IMR-90 (cell line): Measurements from ENCODE around the gene NDUFAB1. TPM values are rescaled to one million over a fixed set of nuclear protein-coding genes. Genes with fewer than 3 reads are reported as not detected.
A peak's percentile ranks its signal among the peaks of the same experiment; 100 is the strongest.
"Not testable (repeated sequence)": the region's sequence is repeated elsewhere in the genome, so short reads cannot be mapped to it uniquely, and the experiment has no call there.

Source experiments
- ATAC-seq: fragments of 200-7000 bp; cut with Tn5 transposase; 2 replicates; pipeline ENCODE4 v1.9.1; 2020; ENCODE audit warnings: low read depth, mild to moderate bottlenecking, moderate library complexity
- BruUV-seq: library from RNA; stranded (reverse); fragments of 400-500 nt; replicated peaks from 2 replicates; lab custom pipeline; 2021; lab: Mats Ljungman, UMichigan
- CTCF ChIA-PET: fragments of 300-600 bp; formaldehyde crosslinking; extraction: SDS; loops from one replicate; lab custom pipeline; 2021; ENCODE audit warnings: antibody characterized with exemption; lab: Yijun Ruan, JAX
- POLR2A ChIA-PET: fragments of 300-600 bp; sonication (Branson Sonifier 250); formaldehyde crosslinking; loops from one replicate; lab custom pipeline; 2022; ENCODE audit warnings: antibody characterized with exemption; ENCODE audit not compliant: unreplicated experiment; lab: Charles Lee
- DNase-seq: peaks from one replicate; pipeline ENCODE4 v3.0.0; 2013
- H2AFZ ChIP-seq: replicated peaks from 2 replicates; pipeline ENCODE3; 2013; ENCODE audit warnings: low read length, mild to moderate bottlenecking; ENCODE audit not compliant: poor library complexity
- H2AK5ac ChIP-seq: 2 replicates; pipeline ENCODE4 v1.6.1; 2013; ENCODE audit warnings: low read depth, low read length, inconsistent platforms
- H2AK9ac ChIP-seq: replicated peaks from 2 replicates; pipeline ENCODE3; 2013; ENCODE audit warnings: mild to moderate bottlenecking, low read depth, low read length, moderate library complexity; ENCODE audit not compliant: poor library complexity
- H2BK120ac ChIP-seq: 2 replicates; pipeline ENCODE4 v1.6.1; 2013; ENCODE audit warnings: low read depth, low read length, inconsistent platforms
- H2BK15ac ChIP-seq: 3 replicates; pipeline ENCODE4 v1.6.1; 2013; ENCODE audit warnings: low read depth, low read length, inconsistent platforms
- H2BK20ac ChIP-seq: 2 replicates; pipeline ENCODE4 v1.6.1; 2013; ENCODE audit warnings: low read depth, mild to moderate bottlenecking, inconsistent platforms, low read length, moderate library complexity
- H2BK5ac ChIP-seq: 2 replicates; pipeline ENCODE4 v1.6.1; 2013; ENCODE audit warnings: mild to moderate bottlenecking, low read depth, low read length, inconsistent platforms; ENCODE audit not compliant: poor library complexity, severe bottlenecking
- H3K14ac ChIP-seq: replicated peaks from 2 replicates; pipeline ENCODE4 v1.6.1; 2013; ENCODE audit warnings: low read depth, low read length, inconsistent platforms
- H3K18ac ChIP-seq: 2 replicates; pipeline ENCODE4 v1.6.1; 2013; ENCODE audit warnings: low read depth, low read length, control low read depth
- H3K23ac ChIP-seq: 2 replicates; pipeline ENCODE4 v1.6.1; 2013; ENCODE audit warnings: low read depth, low read length, inconsistent platforms
- H3K27ac ChIP-seq: 2 replicates; pipeline ENCODE4 v1.5.1; 2013; ENCODE audit warnings: mild to moderate bottlenecking, control low read depth, low read length; ENCODE audit not compliant: insufficient read depth
- H3K27me3 ChIP-seq: 2 replicates; pipeline ENCODE4 v1.6.1; 2013; ENCODE audit warnings: low read length; ENCODE audit not compliant: control insufficient read depth, insufficient read depth
- H3K36me3 ChIP-seq: 2 replicates; pipeline ENCODE4 v1.6.1; 2013; ENCODE audit warnings: low read length, mixed read lengths; ENCODE audit not compliant: control insufficient read depth, insufficient read depth
- H3K4ac ChIP-seq: 2 replicates; pipeline ENCODE4 v1.6.1; 2013; ENCODE audit warnings: low read depth, low read length, inconsistent platforms
- H3K4me1 ChIP-seq: 2 replicates; pipeline ENCODE4 v1.6.1; 2013; ENCODE audit warnings: low read length, mixed read lengths; ENCODE audit not compliant: control insufficient read depth, insufficient read depth
- H3K4me2 ChIP-seq: 2 replicates; pipeline ENCODE4 v1.6.1; 2013; ENCODE audit warnings: low read depth, mild to moderate bottlenecking, control low read depth, low read length, moderate library complexity
- H3K4me3 ChIP-seq: 2 replicates; pipeline ENCODE4 v1.5.1; 2013; ENCODE audit warnings: low read depth, mild to moderate bottlenecking, control low read depth, low read length, moderate library complexity; ENCODE audit not compliant: insufficient read depth
- H3K56ac ChIP-seq: 2 replicates; pipeline ENCODE4 v1.6.1; 2013; ENCODE audit warnings: low read length, inconsistent platforms; ENCODE audit not compliant: insufficient read depth; ENCODE audit errors: extremely low read depth
- H3K79me1 ChIP-seq, 2 experiments: 2 replicates each; pipeline ENCODE4 v1.6.1; 2013; ENCODE audit warnings: low read length in 2 of 2, inconsistent platforms in 1 of 2, low read depth in 1 of 2
- H3K9ac ChIP-seq: 2 replicates; pipeline ENCODE4 v1.6.1; 2013; ENCODE audit warnings: low read depth, low read length, control low read depth
- H3K9me1 ChIP-seq: 2 replicates; pipeline ENCODE4 v1.6.1; 2013; ENCODE audit warnings: low read length, inconsistent platforms; ENCODE audit not compliant: insufficient read depth
- H3K9me3 ChIP-seq: 2 replicates; pipeline ENCODE4 v1.6.1; 2013; ENCODE audit warnings: low read length; ENCODE audit not compliant: control insufficient read depth, insufficient read depth
- H4K20me1 ChIP-seq: 2 replicates; pipeline ENCODE4 v1.6.1; 2013; ENCODE audit warnings: low read length, inconsistent platforms; ENCODE audit not compliant: insufficient read depth
- H4K5ac ChIP-seq: 2 replicates; pipeline ENCODE4 v1.6.1; 2013; ENCODE audit warnings: mild to moderate bottlenecking, low read depth, low read length, control low read depth
- H4K8ac ChIP-seq, 2 experiments: 2 replicates each; pipeline ENCODE4 v1.6.1; 2013; ENCODE audit warnings: low read depth in 2 of 2, low read length in 2 of 2, control low read depth in 1 of 2, inconsistent platforms in 1 of 2
- H4K91ac ChIP-seq: 2 replicates; pipeline ENCODE4 v1.6.1; 2013; ENCODE audit warnings: low read depth, low read length, inconsistent platforms; ENCODE audit not compliant: insufficient read depth
- MAFK ChIP-seq: IDR thresholded peaks from 2 replicates; pipeline ENCODE4 v1.6.1; 2012; ENCODE audit warnings: low read depth, low read length, improper control_type of control experiment
- NFE2L2 ChIP-seq: fragments of 150-350 bp; IDR thresholded peaks from 2 replicates; pipeline ENCODE4 v1.6.1; 2016; ENCODE audit warnings: low read depth, mild to moderate bottlenecking, low read length
- WGBS, 2 experiments: methylation state at CpG; one replicate each; pipeline versions ENCODE4 v1.1.5 to v1.1.7; 2013; ENCODE audit warnings: missing lambda C conversion rate in 2 of 2; ENCODE audit not compliant: insufficient read length in 1 of 2; ENCODE audit errors: extremely low coverage in 2 of 2; 5-methylcytosine and 5-hydroxymethylcytosine counted together
- dilution Hi-C: fragments of 300-500 bp; cut with HindIII; formaldehyde crosslinking; loops from one replicate; pipeline ENCODE4 v1.14.3; 2018; ENCODE audit warnings: low sequenced_read_pairs; ENCODE audit not compliant: unreplicated experiment
- in situ Hi-C: fragments of 300-500 bp; cut with MboI; formaldehyde crosslinking; loops from 3 replicates; pipeline ENCODE4 v1.14.3; 2019; ENCODE audit warnings: low sequenced_read_pairs, inconsistent platforms, mixed read lengths
- intact Hi-C: fragments of 100-400 bp; cut with micrococcal nuclease; formaldehyde crosslinking; loops from 2 replicates; pipeline ENCODE4 v1.10.0; 2022
- polyA plus RNA-seq, 3 experiments: library from polyadenylated mRNA; depleted of rRNA; stranded (reverse); fragments of >200 nt; gene quantifications; 2 replicates each; pipeline ENCODE4 v1.2.3, GENCODE V29; 2012; ENCODE audit warnings: low replicate concordance in 1 of 3
- total RNA-seq: library from RNA; depleted of rRNA; stranded (reverse); fragments of >200 nt; gene quantifications from 2 replicates; pipeline ENCODE4 v1.2.3, GENCODE V29; 2012

Gene NDUFAB1
- total and polyA plus RNA-seq, 2 of the 4 experiments (the other 2 are of a cell fraction), result 117 to 146 TPM

DNA sequence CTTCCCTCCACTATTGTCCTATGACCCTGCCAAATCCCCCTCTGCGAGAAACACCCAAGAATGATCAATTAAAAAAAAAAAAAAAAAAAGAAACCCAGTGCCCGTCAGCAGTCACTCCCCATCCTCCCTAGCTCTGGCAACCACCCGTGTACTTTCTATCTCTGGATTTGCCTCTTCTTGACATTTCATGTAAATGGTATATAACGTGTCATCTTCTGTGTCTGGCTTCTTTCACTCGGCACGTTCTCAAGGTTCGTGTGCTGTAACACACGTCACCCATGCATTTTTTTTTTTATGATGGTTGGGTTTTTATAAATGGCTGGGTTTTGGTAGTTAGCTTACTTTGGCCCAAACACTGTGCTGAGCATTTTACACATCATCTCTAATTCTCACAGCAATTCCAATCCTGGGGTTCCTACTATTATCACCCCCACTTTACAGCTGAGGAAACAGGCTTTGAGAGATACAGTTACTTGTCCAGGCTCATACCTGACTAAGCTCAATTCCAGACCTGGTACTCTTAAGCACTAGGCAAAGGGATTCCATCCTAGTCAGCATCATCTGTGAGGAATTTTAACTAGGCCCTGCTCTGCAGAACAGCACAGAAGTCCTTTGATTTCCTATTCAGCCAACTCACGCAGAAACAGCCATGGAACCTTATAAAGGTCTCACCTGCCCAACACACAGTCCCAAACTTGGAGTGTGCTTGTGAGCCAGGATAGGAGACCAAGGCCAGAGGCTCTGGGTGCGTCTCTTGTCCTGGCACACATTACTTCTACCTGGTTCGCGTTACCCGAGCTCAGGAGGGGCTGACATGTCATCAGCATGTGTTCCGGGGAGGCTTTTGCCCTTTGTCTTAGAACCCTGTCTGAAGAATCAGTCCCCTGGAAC lies 11.7 kb downstream of the NDUFAB1 start:
- DNase-seq (peak; percentile 38), ATAC-seq (no peak)
- H2BK5ac ChIP-seq, result no peak overlapping the region
- ChIA-PET CTCF (no interaction called here), POLR2A (no interaction called here)
- H3K56ac ChIP-seq, result no peak overlapping the region
- H2BK20ac ChIP-seq, result no peak overlapping the region
- no peak overlapping the region for H3K4ac ChIP-seq
- TF ChIP-seq MAFK, result peak; percentile 21; the same call in 1 of the 2 replicates
- no peak for TF ChIP-seq NFE2L2
- BruUV-seq, result no TSS peak
- WGBS, 2 experiments, result no CpG with 5 or more reads among the region's 14 CpGs
- H3K4me2 ChIP-seq, result no peak overlapping the region
- H4K91ac ChIP-seq, result no peak overlapping the region
- H4K8ac ChIP-seq, result no peak overlapping the region
- no peak overlapping the region for H3K4me3 ChIP-seq
- H3K14ac ChIP-seq, result no peak overlapping the region
- H2AK5ac ChIP-seq, result no peak overlapping the region
- H4K5ac ChIP-seq, result no peak overlapping the region
- H3K79me1 ChIP-seq, result peaks cover 23 to 48% of the 10 kb centered on the region in 2 experiments
- H3K23ac ChIP-seq, result no peak overlapping the region
- H2BK15ac ChIP-seq, result no peak overlapping the region
- H3K27me3 ChIP-seq, result no peaks in the 10 kb centered on the region
- peaks cover 5% of the 10 kb centered on the region for H3K9me1 ChIP-seq
- in situ Hi-C loops (no loop called here), intact Hi-C loops (no loop called here), dilution Hi-C loops (no loop called here)
- H3K4me1 ChIP-seq, result peaks cover 6% of the 10 kb centered on the region; the same call in 1 of the 2 replicates
- H3K27ac ChIP-seq, result no peak overlapping the region
- H3K9ac ChIP-seq, result no peak overlapping the region
- H3K9me3 ChIP-seq, result no peaks in the 10 kb centered on the region
- no peak overlapping the region for H2AFZ ChIP-seq
- H4K20me1 ChIP-seq, result no peaks in the 10 kb centered on the region; the same call in 1 of the 2 replicates
- no peak overlapping the region for H2BK120ac ChIP-seq
- peak overlapping the region; percentile 42 for H2AK9ac ChIP-seq
- H3K36me3 ChIP-seq, result peaks cover 40% of the 10 kb centered on the region
- H3K18ac ChIP-seq, result no peak overlapping the region

- H3K27me3 ChIP-seq, H3K56ac ChIP-seq, H4K5ac ChIP-seq, H2BK5ac ChIP-seq, H3K4ac ChIP-seq, H3K27ac ChIP-seq, intact Hi-C loops, H3K14ac ChIP-seq, H2AK5ac ChIP-seq, BruUV-seq, dilution Hi-C loops, H2BK20ac ChIP-seq, CTCF ChIA-PET, H3K18ac ChIP-seq, H2AK9ac ChIP-seq, H3K23ac ChIP-seq, H3K9me3 ChIP-seq, in situ Hi-C loops, H2AFZ ChIP-seq, H3K9ac ChIP-seq, H4K20me1 ChIP-seq, H4K91ac ChIP-seq, H2BK15ac ChIP-seq, H3K9me1 ChIP-seq, ATAC-seq, H3K4me1 ChIP-seq, H3K4me2 ChIP-seq, DNase-seq, H4K8ac ChIP-seq, H2BK120ac ChIP-seq, POLR2A ChIA-PET, H3K4me3 ChIP-seq: not testable (repeated sequence)
- WGBS, 2 experiments, result no CpG with 5 or more reads among the region's 30 CpGs
- Histone ChIP-seq H3K36me3 (peaks cover 40% of the 10 kb centered on the region), H3K79me1 (peaks cover 17 to 38% of the 10 kb centered on the region in 2 experiments)
Observed at GRCh38 chr16:23583271-23583670, 12.8 kb downstream of the NDUFAB1 start.
